ENCODE measurements around the gene ALDH1A2.

Gene ALDH1A2

DNA sequence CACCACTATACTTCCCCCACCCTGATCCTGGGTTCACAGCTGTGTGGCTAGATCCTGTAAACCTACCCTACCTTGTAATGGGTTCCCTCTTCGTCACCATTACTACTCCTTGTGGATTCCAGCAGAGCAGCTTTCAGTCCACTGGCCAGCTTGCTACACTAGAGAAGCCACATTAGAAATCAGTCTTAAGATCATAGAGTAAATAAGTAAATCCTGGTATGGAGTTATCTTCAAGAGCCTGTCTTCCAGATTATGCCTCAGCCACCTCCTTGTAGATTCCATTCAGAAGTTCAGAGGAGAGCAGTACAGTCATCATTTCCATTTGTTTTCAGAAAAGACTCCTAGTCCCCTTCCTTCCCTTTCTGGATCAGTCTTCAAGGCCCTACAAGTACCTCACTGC, 123.7 kb downstream of the ALDH1A2 start:
- DNase-seq: no peak

DNA sequence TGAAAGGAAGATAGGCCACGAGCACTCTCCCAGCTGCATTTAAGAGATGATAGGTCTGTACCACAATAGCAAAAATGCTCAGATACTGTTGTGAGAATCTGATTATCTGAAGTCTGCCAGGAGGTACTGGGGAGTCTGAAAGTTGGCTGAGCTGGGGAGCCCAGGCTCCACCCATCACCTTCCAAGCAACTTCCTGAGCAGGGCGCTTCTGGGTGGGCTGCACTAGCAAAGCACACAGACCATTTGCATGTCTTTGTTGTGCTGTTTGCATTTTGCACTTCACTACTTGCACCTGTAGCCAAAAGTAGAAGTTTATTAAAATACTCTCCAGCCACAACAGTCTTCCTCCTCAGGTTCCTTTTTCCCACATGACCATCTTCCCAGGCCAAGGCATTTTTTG, 133.2 kb downstream of the ALDH1A2 start:
- DNase-seq: no peak

DNA sequence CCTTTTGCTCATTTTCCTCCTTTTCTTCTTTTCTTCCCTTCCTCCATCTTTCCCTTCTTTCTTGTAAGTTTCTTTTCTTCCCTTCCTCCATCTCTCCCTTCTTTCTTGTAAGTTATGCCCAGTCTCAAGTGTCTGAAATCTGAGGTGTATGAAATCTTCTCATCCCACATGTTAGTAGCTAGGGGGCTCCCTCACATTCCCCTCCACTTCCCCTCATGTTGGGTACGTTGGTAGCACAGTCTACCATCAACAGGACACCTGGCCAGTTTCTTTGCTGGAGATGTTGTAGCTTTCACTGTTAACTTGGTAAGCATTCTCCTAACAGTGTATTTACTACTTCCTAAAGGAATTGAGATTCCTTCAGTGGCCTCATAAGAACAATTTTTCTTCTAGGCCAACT, 133.9 kb downstream of the ALDH1A2 start:
- DNase-seq: no peak

GRCh38 chr15:57927091-57927631, 138.3 kb downstream of the ALDH1A2 start:
- no peak for DNase-seq

GRCh38 chr15:57925650-57926049, 139.9 kb downstream of the ALDH1A2 start:
- no peak for DNase-seq

DNA sequence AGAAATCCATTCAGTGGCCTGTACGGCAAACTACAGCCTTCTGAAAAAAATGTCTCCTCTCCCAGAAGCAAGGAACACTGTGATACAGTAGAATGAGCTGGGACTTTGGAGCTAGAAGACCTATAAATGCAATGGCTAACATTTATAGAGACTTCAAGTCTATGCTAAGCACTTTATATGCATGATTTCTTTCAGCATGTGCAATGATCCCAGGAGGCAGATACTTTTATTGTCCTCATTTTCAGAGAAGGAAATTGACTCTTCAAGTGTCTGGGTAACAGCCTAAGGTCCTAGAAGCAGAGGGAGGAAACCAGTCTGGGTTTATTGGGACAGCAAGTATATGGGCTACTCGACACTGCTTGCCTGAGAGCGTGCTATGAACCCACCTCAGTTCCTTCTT, 140.9 kb downstream of the ALDH1A2 start:
- no peak for DNase-seq

DNA sequence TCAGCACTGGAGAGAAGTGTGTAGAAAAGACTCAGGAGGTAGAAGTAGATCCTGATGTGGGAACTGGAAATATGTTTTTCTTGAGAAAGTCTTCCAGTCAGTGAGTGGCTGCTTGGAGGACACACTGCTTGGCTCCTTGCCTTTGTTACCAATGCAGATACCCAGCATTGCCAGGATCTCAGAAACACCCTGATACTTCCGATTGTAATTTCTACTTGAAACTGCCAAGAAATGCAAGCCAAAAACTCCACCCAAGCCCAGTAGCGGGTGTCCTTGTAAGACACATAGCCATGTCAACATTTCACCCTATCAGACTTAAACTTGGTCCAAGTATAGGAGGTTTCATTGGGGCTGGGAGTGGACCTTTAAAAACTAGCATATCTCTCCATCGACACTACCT, 141.8 kb downstream of the ALDH1A2 start:
- no peak for DNase-seq

DNA sequence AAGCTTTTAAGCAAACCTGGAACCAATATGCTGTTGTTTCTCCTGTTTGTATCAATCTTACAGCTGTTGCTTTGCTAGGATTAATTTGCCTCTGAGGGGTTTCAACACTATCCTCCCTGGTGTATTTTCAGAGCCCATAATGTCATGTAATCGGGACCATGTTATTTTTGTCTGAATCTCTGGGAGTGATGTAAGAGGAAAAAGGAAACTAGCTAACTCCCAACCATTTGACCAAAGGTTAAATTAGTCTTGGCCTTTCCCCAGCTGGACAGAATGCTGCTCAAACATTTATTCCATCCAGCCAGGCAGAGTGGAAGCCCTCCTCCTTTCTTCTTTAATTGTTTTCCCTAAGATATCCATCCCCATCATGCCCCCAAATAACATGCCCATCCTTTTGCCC, 142.2 kb downstream of the ALDH1A2 start:
- DNase-seq: peak; percentile 50

DNA sequence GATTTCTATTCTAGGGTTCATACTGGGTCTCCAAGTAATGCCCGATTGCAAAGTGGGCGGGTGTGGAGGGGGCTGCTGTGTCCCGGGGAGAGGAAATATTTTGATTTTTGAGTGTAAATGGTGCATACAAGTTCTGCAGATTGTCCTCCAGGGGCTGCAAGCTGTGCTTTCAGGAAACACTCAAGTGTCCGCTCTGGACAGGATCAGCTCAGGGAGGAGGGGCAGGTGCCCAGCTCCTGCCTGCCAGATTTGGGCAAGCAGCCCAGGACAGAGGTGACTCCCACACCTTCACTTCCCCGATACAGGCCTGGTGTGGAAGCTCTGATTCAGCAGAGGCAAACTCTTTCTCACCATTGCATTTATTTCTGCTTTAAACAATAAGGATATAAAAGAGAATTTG, 142.7 kb downstream of the ALDH1A2 start:
- peak; percentile 56 for DNase-seq

DNA sequence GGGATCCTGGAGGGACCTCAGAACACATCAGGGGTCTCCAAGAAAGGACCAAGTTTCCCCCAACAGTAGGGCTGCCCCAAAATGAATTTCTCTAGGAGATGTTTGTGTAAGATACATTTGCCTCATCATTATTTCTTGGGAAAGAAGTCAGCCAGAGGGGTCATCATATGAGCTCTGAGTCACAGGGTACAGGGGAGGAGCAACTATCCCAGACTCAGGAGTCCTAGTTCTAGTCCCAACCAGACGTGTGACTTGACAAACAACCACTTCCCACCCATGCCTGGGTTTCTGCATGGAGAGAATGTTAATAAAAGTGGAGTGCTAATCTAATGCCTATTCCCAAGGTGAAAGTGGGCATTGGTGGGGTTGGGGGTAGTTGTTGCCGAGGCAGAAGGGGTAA, 144.1 kb downstream of the ALDH1A2 start:
- no peak for DNase-seq

- DNase-seq: no peak
These were observed 144.6 kb downstream of the ALDH1A2 start for GRCh38 chr15:57920911-57921310.

DNA sequence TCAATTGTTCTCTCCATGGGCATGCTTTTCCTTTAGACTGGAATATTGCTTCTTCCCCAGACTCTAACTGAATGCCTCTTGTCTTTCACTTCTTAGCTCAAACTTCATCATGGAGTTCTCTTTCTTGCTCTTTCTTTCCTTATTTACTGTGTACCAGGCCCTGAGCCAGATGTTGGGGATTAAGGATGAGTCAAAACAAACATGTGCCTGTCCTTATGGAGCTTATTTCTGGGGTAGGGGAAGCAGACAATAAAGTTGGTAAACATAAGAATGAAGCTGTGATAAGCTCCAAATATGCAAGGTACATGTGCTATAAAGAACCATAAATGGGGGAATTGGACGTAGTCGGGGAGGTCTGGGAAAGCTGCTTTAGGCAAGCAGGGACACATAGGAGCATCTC, 145.8 kb downstream of the ALDH1A2 start:
- no peak for DNase-seq

GRCh38 chr15:57917998-57918397, 147.5 kb downstream of the ALDH1A2 start:
- no peak for DNase-seq

- DNase-seq: no peak
These were observed 148.8 kb downstream of the ALDH1A2 start for GRCh38 chr15:57916695-57917094.

DNA sequence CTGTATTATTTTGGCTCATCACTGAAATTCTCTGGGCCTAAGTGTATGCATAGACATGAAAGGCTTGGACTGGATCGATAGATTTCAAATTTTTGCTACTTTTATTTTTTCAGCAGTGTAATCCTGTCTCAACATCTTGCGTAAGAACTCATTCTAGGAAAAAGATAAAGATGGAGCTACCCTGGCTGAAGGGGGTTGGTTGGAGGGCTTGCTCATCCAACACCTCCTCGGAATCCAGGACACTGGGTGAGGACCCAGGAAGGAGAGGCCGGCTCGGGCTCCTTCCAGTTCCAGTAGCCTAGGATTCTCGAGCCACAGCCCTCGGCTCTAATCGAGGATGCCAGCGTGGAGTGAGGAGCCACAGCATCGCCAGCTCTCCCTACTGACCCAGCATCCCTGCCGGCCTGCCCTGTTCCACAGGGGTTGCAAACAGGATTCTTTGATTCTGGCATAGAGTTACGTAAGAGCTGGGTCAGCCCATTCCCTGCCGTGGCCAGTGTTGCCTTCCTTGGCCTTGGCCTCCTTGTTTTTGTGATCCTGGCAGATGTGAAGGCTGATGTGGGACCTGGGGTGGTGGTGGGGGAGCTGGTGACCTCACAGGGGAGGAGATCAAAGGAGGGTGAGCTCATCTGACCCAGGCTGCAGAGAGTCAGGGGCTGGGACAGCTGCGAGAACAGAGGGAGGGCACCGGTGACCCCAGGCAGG, 149.5 kb downstream of the ALDH1A2 start:
- DNase-seq: no peak

DNA sequence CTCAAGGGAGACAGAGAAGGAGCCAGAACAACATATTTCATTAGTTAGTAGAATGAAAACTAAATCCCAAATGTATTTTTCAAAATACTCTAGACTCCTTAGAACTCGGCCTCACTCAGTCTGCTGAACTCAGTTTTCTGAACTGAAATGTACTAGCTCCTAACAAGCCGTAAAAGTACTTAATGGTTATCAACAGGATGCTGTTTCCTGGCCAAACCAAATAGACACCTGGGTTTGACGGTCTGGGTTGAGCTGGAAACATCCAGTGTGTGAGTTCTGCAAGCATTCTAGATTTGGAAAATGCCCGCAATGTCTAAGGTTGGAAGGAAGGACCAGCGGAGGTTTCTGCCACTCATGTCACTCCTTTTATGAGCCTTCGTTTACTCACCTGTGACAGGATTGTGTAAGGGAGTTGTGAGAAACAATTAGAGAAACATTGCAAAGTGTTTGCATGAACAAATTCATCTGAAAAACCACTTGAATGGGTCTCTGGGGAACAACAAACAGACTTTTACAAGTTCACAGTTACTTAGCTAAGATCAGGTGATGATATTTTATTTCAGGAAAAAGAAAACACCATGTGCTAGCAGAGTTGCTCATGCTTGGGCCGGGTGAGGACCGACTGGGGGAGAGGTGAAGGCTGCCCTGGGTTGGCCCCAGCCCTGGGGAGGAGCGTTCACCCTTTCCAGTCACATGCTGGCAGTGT, 151.0 kb downstream of the ALDH1A2 start:
- no peak for DNase-seq

DNA sequence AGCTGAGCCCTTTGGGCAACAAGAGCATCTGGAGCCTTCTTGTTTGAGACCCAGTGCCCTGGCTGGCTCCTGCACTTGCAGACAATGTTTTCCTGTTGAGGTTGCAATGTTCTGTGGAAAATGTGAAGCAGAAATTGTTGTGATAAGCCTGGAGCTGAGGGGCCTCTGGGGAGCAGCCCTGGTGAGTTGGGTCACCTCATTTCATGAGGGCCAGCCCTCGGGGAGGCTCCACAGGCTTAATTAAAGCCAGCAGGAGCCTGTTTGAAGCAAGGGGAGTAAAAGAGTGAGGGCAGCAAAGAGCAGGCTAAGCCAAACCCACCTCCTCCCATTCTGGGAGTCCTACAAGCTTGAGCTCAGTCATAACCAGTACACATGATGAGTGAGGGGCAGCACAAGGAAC, 154.3 kb downstream of the ALDH1A2 start:
- DNase-seq: no peak

GRCh38 chr15:57910672-57911071, 154.8 kb downstream of the ALDH1A2 start:
- no peak for DNase-seq

DNA sequence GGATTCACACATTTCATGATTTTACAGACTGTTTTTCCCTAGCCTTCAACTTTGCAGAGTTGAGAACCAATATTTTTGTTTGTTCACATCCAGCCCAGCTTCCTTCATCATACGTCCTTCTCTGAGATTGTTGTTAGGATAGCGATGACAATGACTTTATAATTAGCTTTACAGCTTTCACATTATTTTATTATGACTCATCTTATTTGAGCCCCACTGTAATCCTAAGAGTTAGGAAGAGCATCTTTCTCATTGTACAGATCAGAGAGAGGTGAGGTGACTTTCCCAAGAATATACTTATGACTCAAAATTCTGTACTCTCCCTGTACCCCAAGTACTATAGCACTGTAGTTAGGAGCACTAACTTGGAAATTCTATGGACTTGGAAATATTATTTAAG, 156.1 kb downstream of the ALDH1A2 start:
- no peak for DNase-seq

DNA sequence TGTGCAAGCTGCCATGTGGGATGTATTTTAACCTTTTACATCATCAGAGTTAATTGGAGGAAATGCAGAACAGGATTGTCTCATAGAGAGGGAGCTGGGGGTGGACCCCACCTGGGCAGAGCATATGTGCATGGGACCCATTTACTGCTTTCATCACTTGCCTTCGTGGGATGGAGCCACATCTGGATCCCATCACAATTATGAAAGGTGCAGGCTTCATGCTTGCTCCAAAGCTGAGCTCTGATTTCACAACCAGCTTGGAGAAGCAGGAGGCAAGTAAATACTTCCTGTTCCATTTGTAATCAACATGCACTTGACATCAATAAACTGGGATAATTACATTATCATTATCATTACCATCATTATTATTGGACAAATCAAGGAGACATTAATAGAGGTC, 161.9 kb downstream of the ALDH1A2 start:
- no peak for DNase-seq

Data from right hindlimb (tissue), 1 donor.